WTC11 (cell line): Measurements from ENCODE around the gene FANK1. TPM values are rescaled to one million over a fixed set of nuclear protein-coding genes. Genes with fewer than 3 reads are reported as not detected.
A peak's percentile ranks its signal among the peaks of the same experiment; 100 is the strongest.

Source experiments
- ATAC-seq: fragments of 200-7000 bp; cut with Tn5 transposase; 2 replicates; pipeline ENCODE4 v1.10.0; 2021; ENCODE audit warnings: mild to moderate bottlenecking, moderate library complexity
- CTCF ChIA-PET: fragments of 300-600 bp; sonication (Branson Sonifier 250); formaldehyde crosslinking; loops from one replicate; lab custom pipeline; 2021; ENCODE audit warnings: antibody characterized with exemption; lab: Charles Lee
- POLR2A ChIA-PET: fragments of 350-600 bp; sonication (Branson Sonifier 250); formaldehyde crosslinking; loops from one replicate; lab custom pipeline; 2021; ENCODE audit warnings: antibody characterized with exemption; lab: Charles Lee
- DNase-seq: peaks from one replicate; pipeline ENCODE4 v3.0.0; 2021; ENCODE audit warnings: low spot score
- H3K27ac Mint-ChIP-seq: 2 replicates; pipeline ENCODE4 v1.8.0; 2021; ENCODE audit warnings: mixed read lengths
- H3K27me3 Mint-ChIP-seq: 2 replicates; pipeline ENCODE4 v1.8.0; 2021; ENCODE audit warnings: low read depth, mild to moderate bottlenecking, moderate library complexity, mixed read lengths
- H3K36me3 Mint-ChIP-seq: 2 replicates; pipeline ENCODE4 v1.8.0; 2021; ENCODE audit warnings: mixed read lengths
- H3K4me1 Mint-ChIP-seq: 2 replicates; pipeline ENCODE4 v1.8.0; 2022; ENCODE audit warnings: mixed read lengths
- H3K4me3 Mint-ChIP-seq: 2 replicates; pipeline ENCODE4 v1.8.0; 2021; ENCODE audit warnings: mild to moderate bottlenecking, moderate library complexity, mixed read lengths
- H3K9me3 Mint-ChIP-seq: 2 replicates; pipeline ENCODE4 v1.8.0; 2021; ENCODE audit warnings: mixed read lengths
- AFF4 ChIP-seq: sonication (generic); formaldehyde crosslinking; IDR thresholded peaks from 2 replicates; pipeline ENCODE4 v1.8.1; 2023; ENCODE audit warnings: mild to moderate bottlenecking, missing genetic modification reagents, borderline replicate concordance
- AR ChIP-seq: fragments of 250-450 bp; sonication (Bioruptor Pico); IDR thresholded peaks from 2 replicates; pipeline ENCODE4 v1.9.0; 2021; ENCODE audit warnings: mild to moderate bottlenecking
- ATF1 ChIP-seq: sonication (generic); formaldehyde crosslinking; IDR thresholded peaks from 2 replicates; pipeline ENCODE4 v1.8.1; 2023; ENCODE audit warnings: mild to moderate bottlenecking, moderate library complexity, missing genetic modification reagents
- ATF6 ChIP-seq: sonication (generic); formaldehyde crosslinking; IDR thresholded peaks from 2 replicates; pipeline ENCODE4 v1.8.1; 2023; ENCODE audit warnings: mild to moderate bottlenecking, missing genetic modification reagents
- E2F5 ChIP-seq: sonication (generic); formaldehyde crosslinking; IDR thresholded peaks from 2 replicates; pipeline ENCODE4 v1.8.1; 2022; ENCODE audit warnings: mild to moderate bottlenecking, moderate library complexity, missing genetic modification reagents
- FOXK1 ChIP-seq: sonication (generic); formaldehyde crosslinking; IDR thresholded peaks from 2 replicates; pipeline ENCODE4 v1.8.0; 2022; ENCODE audit warnings: mild to moderate bottlenecking, moderate library complexity, missing genetic modification reagents
- JUN ChIP-seq: sonication (generic); formaldehyde crosslinking; IDR thresholded peaks from 2 replicates; pipeline ENCODE4 v1.8.0; 2023; ENCODE audit warnings: mild to moderate bottlenecking, missing genetic modification reagents
- KAT7 ChIP-seq: sonication (generic); formaldehyde crosslinking; IDR thresholded peaks from 2 replicates; pipeline ENCODE4 v1.8.1; 2023; ENCODE audit warnings: missing genetic modification reagents, mild to moderate bottlenecking, borderline replicate concordance
- MAX ChIP-seq: sonication (generic); formaldehyde crosslinking; IDR thresholded peaks from 2 replicates; pipeline ENCODE4 v1.8.0; 2022; ENCODE audit warnings: mild to moderate bottlenecking, missing genetic modification reagents
- NFATC4 ChIP-seq: fragments of 250-450 bp; sonication (Bioruptor Pico); IDR thresholded peaks from 2 replicates; pipeline ENCODE4 v1.9.0; 2021; ENCODE audit warnings: mild to moderate bottlenecking
- NR2C2 ChIP-seq: sonication (generic); formaldehyde crosslinking; IDR thresholded peaks from 2 replicates; pipeline ENCODE4 v1.8.0; 2022; ENCODE audit warnings: mild to moderate bottlenecking, missing genetic modification reagents
- PREB ChIP-seq: sonication (generic); formaldehyde crosslinking; IDR thresholded peaks from 2 replicates; pipeline ENCODE4 v1.8.1; 2022; ENCODE audit warnings: mild to moderate bottlenecking, missing genetic modification reagents, moderate library complexity, borderline replicate concordance
- PRRX2 ChIP-seq: fragments of 250-450 bp; sonication (Bioruptor Pico); IDR thresholded peaks from 2 replicates; pipeline ENCODE4 v1.8.0; 2021; ENCODE audit warnings: mild to moderate bottlenecking
- RELA ChIP-seq: sonication (generic); formaldehyde crosslinking; IDR thresholded peaks from 2 replicates; pipeline ENCODE4 v1.8.1; 2022; ENCODE audit warnings: missing genetic modification reagents, mild to moderate bottlenecking, borderline replicate concordance
- SOX15 ChIP-seq: fragments of 250-450 bp; sonication (Bioruptor Pico); IDR thresholded peaks from 2 replicates; pipeline ENCODE4 v1.9.0; 2021; ENCODE audit warnings: mild to moderate bottlenecking
- TEAD1 ChIP-seq: sonication (generic); formaldehyde crosslinking; IDR thresholded peaks from 2 replicates; pipeline ENCODE4 v1.8.0; 2022; ENCODE audit warnings: mild to moderate bottlenecking, missing genetic modification reagents
- TEAD4 ChIP-seq: sonication (generic); formaldehyde crosslinking; IDR thresholded peaks from 2 replicates; pipeline ENCODE4 v1.8.0; 2022; ENCODE audit warnings: mild to moderate bottlenecking, missing genetic modification reagents
- USF2 ChIP-seq: sonication (generic); formaldehyde crosslinking; IDR thresholded peaks from 2 replicates; pipeline ENCODE4 v1.8.1; 2023; ENCODE audit warnings: mild to moderate bottlenecking, missing genetic modification reagents, moderate library complexity
- ZMAT4 ChIP-seq: fragments of 250-450 bp; sonication (Bioruptor Pico); IDR thresholded peaks from 2 replicates; pipeline ENCODE4 v1.9.0; 2021; ENCODE audit warnings: mild to moderate bottlenecking
- ZNF121 ChIP-seq: sonication (generic); formaldehyde crosslinking; IDR thresholded peaks from 2 replicates; pipeline ENCODE4 v1.8.0; 2023; ENCODE audit warnings: missing genetic modification reagents
- total RNA-seq: library from RNA; stranded (reverse); gene quantifications from 3 replicates; pipeline ENCODE4 v1.2.3, GENCODE V29; 2021

Gene FANK1
- total RNA-seq, 1 experiment from 2014 or later: 3.4 TPM

GRCh38 chr10:125955766-125956165 lies 59.4 kb downstream of the FANK1 start:
- Mint-ChIP-seq H3K9me3 (peaks cover 29% of the 10 kb centered on the region), H3K27me3 (no peaks in the 10 kb centered on the region), H3K27ac (no peak overlapping the region), H3K4me1 (peaks cover 4% of the 10 kb centered on the region; the same call in 1 of the 2 replicates)
- DNase-seq: no peak
- CTCF ChIA-PET: no interaction called here
- TF ChIP-seq TEAD4 (CRISPR knock-in tag) (no peak), SOX15 (CRISPR knock-in tag) (no peak), TEAD1 (CRISPR knock-in tag) (no peak), E2F5 (CRISPR knock-in tag) (no peak), KAT7 (CRISPR knock-in tag) (no peak), AFF4 (CRISPR knock-in tag) (no peak), FOXK1 (CRISPR knock-in tag) (no peak), MAX (no peak), AR (no peak), NFATC4 (no peak), JUN (CRISPR knock-in tag) (no peak), ZNF121 (CRISPR knock-in tag) (no peak)
- TF ChIP-seq, all 79 proteins: peak for 0
- no peak for ATAC-seq
- POLR2A ChIA-PET: no interaction called here
- Mint-ChIP-seq H3K4me3 (no peak overlapping the region), H3K36me3 (peaks cover 32% of the 10 kb centered on the region)

GRCh38 chr10:125961743-125962142 lies 65.4 kb downstream of the FANK1 start:
- DNase-seq (no peak), ATAC-seq (peak; percentile 63)
- no peaks in the 10 kb centered on the region for H3K27me3 Mint-ChIP-seq
- no peak overlapping the region for H3K27ac Mint-ChIP-seq
- peaks cover 7% of the 10 kb centered on the region; the same call in 1 of the 2 replicates for H3K4me1 Mint-ChIP-seq
- H3K4me3 Mint-ChIP-seq: no peak overlapping the region
- H3K36me3 Mint-ChIP-seq: no peaks in the 10 kb centered on the region
- ChIA-PET CTCF (interaction anchor here (0.5 to 2.4 kb wide), 9 partner anchors 15 to 542 kb away, joined by 3 to 22 read pairs (median 3); no protein-coding TSS in a partner anchor), POLR2A (interaction anchor here (0.6 to 0.7 kb wide), 2 partner anchors 15 to 515 kb away, joined by 3 to 6 read pairs; no protein-coding TSS in a partner anchor)
- H3K9me3 Mint-ChIP-seq: 0 out of 2 replicates have a peak, but pooled peaks cover 3% of the 10 kb centered on the region
- TF ChIP-seq ATF6 (CRISPR knock-in tag): no peak
- TF ChIP-seq USF2: no peak
- TF ChIP-seq ZMAT4: no peak
- no peak for TF ChIP-seq PRRX2 (CRISPR knock-in tag)
- no peak for TF ChIP-seq ATF1 (CRISPR knock-in tag)
- no peak for TF ChIP-seq RELA
- no peak for TF ChIP-seq PREB
- TF ChIP-seq NR2C2: no peak
